ENCODE data around the gene DTNA.
"Not testable (repeated sequence)": the region's sequence is repeated elsewhere in the genome, so short reads cannot be mapped to it uniquely, and the experiment has no call there.

The DTNA gene

DNA sequence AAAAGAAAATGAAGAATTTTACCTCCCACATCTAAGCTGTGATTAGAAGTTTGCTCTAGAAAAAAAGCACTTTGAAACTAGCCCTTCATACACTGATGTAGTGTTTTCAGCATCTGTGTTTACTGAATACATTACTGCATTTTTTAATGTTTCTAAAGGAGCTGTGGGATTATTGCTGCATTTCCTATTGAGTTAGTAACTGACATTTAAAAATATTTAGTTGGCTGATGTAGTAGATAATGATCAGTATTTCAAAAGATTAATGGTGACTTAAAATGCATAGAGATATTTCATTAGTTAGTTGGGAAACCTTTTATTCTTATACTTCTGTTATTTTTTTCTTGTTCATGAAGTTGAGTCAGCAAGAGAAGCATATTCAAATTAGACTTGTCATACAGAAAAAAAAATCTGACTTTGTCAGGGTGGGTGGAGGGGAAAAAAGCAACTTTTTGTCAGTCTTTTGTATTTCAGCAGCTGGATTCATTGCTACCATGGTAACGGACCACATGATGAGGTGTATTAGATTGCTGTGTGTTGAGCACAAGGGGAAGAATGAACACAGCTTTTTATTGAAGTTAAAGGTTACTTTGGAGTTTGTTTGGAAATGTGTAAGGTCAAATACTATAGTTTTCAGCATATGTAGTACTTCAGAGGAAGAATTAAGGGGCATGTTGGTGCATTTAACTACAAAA lies at the start of gene DTNA:
Gene DTNA, plus strand, starts transcription at position 549 of the 692 bp plus-strand sequence. CDS start 45,679 bp downstream, outside the sequence.
- in situ Hi-C loops (cut with MboI; ENCODE audit: low sequenced_read_pairs), result no loop called here

DNA sequence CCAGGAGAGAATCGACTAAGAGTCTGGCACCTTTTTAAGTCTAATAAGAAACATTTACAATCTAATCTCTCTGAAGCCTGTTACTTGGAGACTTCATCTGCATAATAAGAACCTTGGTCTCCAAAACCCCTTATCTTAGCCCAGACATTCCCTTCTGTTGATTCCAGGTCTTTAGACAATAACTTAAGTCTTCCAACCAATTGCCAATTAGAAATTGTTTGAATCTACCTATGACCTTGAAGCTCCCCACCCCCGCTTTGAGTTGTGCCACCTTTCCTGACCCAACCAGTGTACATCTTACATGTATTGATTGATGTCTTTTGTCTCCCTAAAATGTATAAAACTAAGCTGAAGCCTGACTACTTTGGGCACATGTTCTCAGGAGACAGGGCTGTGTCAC lies 49.5 kb upstream of the DTNA start:
- in situ Hi-C loops (cut with MboI; ENCODE audit: low sequenced_read_pairs), result no loop called here

DNA sequence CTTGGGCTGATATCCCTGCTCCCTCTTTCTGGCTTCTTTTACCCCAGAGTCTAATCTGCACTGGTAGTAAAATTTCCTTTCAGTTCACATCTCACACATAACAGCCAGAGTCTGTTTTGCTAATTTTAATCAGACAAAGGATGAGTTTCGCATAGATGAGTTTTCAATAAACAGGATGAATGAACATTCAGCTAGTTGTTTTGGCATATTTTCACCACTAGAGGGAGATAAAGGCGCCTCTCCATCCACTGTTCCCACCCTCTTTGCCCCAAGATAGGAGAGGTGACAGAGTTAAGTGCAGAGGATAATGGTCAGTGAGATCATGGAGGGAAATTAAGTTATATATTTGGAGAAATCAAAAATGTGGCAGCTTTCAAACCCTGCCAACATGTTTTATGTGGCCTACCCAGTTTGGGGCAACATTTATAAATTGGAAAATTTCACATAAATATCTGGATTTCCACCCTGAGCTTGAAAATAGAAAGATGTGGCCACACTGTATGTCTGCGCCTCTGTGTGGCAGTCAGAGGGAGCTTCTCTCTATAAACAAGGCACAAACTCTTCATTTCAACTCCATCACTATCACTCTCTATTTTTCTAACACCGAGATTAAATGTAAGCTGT lies 48.5 kb upstream of the DTNA start:
- in situ Hi-C loops (cut with MboI; ENCODE audit: low sequenced_read_pairs), result no loop called here

DNA sequence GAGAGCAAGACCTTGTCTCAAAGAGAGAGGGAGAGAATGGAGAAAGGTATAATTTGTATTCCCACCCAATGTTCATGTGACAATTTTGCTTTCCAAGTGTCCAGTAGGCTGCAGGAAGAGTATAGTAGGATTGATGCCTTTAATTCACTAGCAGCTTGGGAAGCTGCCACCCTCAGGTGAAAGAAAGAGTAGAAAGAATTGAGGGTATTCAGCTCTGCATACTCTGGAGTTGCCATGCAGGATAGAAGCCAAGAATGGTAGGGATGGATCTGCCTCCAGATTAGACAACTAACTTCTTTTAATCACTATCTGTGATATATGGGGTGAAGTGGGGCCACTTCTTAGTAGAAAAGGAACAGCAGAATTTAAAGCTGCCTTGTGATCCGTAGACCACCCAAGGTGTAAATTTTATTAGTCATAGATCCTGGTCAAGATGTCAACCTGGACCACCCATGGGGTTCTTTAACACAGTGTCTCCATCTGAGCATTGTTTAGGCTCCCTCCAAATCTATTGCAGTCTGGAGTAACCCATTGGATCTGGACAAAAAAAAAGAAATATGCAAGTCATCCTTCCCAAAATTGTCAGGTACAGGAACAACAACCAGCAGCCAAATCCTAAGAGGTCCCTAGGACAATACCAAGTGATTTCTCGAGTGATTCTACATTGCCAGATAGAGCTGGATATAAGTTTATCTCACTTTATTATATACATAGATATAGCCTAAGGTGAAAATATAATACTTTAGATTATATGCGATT lies 33.1 kb upstream of the DTNA start:
- in situ Hi-C loops (cut with MboI; ENCODE audit: low sequenced_read_pairs), result no loop called here

- in situ Hi-C loops (cut with MboI; ENCODE audit: low sequenced_read_pairs), result not testable (repeated sequence)
Measured at GRCh38 chr18:34689750-34690149, 20.3 kb upstream of the DTNA start.

DNA sequence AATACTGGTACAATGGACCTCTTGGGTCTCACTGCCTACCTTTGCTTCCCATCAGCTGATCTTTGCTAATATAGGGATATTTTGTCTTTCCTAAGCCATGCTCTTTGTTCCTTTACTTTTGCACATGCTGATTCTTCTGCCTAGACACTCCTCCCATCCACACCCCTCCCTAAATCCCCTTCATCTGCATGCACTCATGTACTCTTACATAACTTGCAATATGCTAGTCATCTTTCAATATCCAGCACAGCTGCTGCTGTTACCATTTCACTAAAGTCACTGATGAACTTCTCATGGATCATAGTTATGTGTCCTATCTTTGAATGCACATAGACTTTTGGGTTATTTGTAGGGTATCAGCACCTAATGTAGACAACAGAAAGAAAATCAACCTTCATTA lies 18.5 kb upstream of the DTNA start:
- in situ Hi-C loops (cut with MboI; ENCODE audit: low sequenced_read_pairs), result no loop called here

DNA sequence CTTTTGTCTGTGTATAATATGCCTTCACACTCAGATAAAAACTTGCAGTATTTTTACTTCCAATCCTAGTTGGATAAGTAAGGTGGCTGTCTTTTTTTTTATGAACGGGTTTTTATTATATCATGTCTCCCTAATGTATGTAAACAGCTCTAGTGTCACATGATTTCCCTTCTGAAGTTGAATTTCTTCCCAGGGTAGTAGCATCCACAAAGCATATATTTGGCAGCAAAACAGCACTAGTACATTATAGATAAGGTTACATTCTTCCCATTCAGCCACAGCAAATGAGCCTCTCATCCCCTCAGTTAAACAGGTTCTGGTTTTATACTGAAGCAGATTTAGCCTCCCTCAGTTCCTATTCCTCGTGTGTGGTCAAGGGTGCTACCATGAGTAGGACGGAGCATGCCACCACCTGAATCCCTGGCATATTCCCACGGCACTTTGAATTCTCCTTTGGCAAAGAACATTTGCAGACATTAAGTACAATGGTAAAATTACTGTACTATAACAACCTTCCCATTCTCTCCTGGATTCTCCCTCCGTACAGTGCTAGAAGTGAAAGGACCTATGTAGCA lies 15.4 kb upstream of the DTNA start:
- in situ Hi-C loops (cut with MboI; ENCODE audit: low sequenced_read_pairs), result no loop called here

GRCh38 chr18:34695310-34695709 lies 14.8 kb upstream of the DTNA start:
- in situ Hi-C loops (cut with MboI; ENCODE audit: low sequenced_read_pairs), result no loop called here

GRCh38 chr18:34696671-34697070 lies 13.4 kb upstream of the DTNA start:
- in situ Hi-C loops (cut with MboI; ENCODE audit: low sequenced_read_pairs), result no loop called here

DNA sequence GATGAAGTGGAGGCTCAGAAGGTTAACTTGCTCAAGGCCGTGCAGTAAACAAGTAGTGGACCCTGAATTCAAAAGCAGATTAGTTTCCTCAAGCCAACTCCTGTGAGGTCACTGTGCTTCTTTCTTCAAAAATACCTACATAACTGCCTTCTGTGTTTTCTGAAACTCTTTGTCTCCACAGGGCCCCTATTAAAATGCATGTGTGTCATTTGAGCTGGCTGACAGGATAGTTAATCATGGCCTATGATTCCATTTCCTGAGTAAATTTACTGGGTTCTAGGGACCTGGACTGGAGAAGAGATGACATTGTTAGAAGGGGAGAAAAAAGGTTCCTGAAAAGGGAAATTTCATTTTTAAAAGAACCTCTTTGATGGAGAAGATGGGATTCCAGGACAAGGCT lies 12.9 kb upstream of the DTNA start:
- in situ Hi-C loops (cut with MboI; ENCODE audit: low sequenced_read_pairs), result no loop called here

DNA sequence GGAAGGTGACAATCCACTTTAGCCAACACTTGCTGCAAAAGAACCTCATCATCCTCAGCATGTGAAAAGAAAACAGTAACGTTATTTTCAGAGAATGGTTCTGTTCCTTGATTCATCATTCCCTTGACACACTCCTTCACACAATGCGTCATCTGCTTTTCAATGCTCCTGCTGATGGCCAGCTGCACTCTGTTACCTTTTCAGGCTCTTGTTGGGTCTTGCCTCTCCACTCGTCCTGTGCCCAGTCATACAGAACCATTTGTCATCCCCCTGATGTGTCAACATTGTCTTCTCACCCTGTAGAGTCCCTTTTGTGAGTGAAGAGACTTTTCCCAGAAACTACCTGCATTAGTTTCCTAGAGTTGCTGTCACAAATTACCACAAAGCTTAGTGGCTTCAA lies 12.2 kb upstream of the DTNA start:
- in situ Hi-C loops (cut with MboI; ENCODE audit: low sequenced_read_pairs), result no loop called here

DNA sequence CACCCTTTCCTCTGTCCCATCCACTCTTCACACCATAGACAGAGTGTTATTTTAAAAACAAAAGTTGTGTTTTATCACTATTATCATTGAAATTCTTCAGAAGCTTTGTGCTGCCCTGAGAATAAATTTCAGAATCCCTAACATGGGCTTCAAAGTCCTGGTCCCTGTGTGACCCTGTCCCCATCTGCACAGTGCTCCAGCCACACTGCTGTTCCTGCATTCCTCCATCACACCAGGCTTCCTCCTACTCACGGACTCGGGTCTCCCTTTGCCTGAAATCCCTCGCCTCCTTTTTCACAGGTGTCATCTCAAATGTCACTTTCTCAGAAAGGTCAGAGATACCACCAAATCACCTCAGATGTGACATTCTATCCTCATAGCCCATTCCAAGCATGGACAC lies 8.2 kb upstream of the DTNA start:
- in situ Hi-C loops (cut with MboI; ENCODE audit: low sequenced_read_pairs), result no loop called here

DNA sequence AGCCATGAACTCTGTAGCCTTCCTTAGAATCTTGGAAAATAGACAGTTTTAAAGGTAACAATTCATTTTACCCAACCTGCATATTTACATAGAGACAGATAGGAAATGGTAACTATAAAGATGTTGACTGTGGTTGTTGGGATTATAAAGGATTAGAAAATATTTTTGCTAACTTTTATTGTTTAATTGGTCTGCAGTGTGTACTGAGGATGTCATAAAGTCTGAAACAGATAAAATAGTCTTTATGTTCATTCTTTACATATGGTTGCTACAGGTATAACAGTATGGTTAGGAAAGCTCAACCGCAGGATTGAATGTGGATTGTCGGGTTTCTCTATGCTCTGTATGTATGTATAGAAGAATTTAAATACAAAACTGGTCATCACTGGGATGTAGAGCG lies 7.3 kb upstream of the DTNA start:
- in situ Hi-C loops (cut with MboI; ENCODE audit: low sequenced_read_pairs), result no loop called here

GRCh38 chr18:34704074-34704473 lies 6.0 kb upstream of the DTNA start:
- in situ Hi-C loops (cut with MboI; ENCODE audit: low sequenced_read_pairs), result no loop called here

GRCh38 chr18:34704823-34705222 lies 5.3 kb upstream of the DTNA start:
- in situ Hi-C loops (cut with MboI; ENCODE audit: low sequenced_read_pairs), result no loop called here

- in situ Hi-C loops (cut with MboI; ENCODE audit: low sequenced_read_pairs), result no loop called here
Measured at GRCh38 chr18:34707670-34708069, 2.4 kb upstream of the DTNA start.

- in situ Hi-C loops (cut with MboI; ENCODE audit: low sequenced_read_pairs), result no loop called here
Measured at GRCh38 chr18:34709104-34709503, 994 bp upstream of the DTNA start.

GRCh38 chr18:34710458-34710914 lies 388 bp downstream of the DTNA start:
- in situ Hi-C loops (cut with MboI; ENCODE audit: low sequenced_read_pairs), result no loop called here

GRCh38 chr18:34710934-34711333 lies 836 bp downstream of the DTNA start:
- in situ Hi-C loops (cut with MboI; ENCODE audit: low sequenced_read_pairs), result no loop called here

GRCh38 chr18:34716111-34716510 lies 6.0 kb downstream of the DTNA start:
- in situ Hi-C loops (cut with MboI; ENCODE audit: low sequenced_read_pairs), result not testable (repeated sequence)

DNA sequence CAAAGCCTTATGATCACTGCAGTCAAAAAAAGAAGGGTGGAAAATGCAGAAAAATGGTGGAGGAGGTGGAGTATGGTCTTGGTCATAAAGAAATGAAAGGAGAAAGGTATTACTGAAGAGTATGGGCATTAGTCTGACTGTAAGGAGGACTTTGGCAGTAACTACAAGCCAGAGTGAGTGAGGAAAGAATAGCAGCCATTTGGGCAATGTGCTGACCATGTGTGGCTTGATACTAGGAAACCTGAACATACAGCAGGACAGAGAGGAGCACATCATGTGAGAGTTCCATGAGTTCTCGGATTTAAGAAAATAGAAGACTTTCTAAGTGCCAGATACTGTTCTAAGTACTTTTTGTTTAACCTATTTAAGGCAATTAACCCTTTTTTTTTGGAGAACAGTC lies 8.5 kb downstream of the DTNA start:
- in situ Hi-C loops (cut with MboI; ENCODE audit: low sequenced_read_pairs), result no loop called here

- in situ Hi-C loops (cut with MboI; ENCODE audit: low sequenced_read_pairs), result no loop called here
Measured at GRCh38 chr18:34720220-34720619, 10.1 kb downstream of the DTNA start.

All from HL-60/S4 treated with retinoic acid at 250 ng/mL for 4 days and 3 days (cell line).